HEK293T (cell line): ENCODE measurements around the gene PILRB.

Source experiments
- CTCF ChIA-PET: fragments of 350-600 bp; formaldehyde crosslinking; extraction: SDS; loops from one replicate; lab custom pipeline; 2021; ENCODE audit warnings: antibody characterized with exemption, inconsistent platforms; lab: Yijun Ruan, JAX
- POLR2A ChIA-PET: fragments of 350-600 bp; formaldehyde crosslinking; extraction: SDS; loops from one replicate; lab custom pipeline; 2020; ENCODE audit warnings: antibody characterized with exemption, inconsistent platforms; lab: Yijun Ruan, JAX
- DNase-seq: peaks from one replicate; pipeline ENCODE4 v3.0.0; 2012; ENCODE audit warnings: mixed read lengths; ENCODE audit errors: extremely low spot score
- ARNT ChIP-seq: fragments of 450-650 bp; IDR thresholded peaks from 2 replicates; pipeline ENCODE4 v1.6.1; 2017; ENCODE audit warnings: mild to moderate bottlenecking
- BHLHE40 ChIP-seq: fragments of 450-650 bp; IDR thresholded peaks from 2 replicates; pipeline ENCODE4 v1.6.1; 2016; ENCODE audit warnings: mild to moderate bottlenecking, moderate library complexity, borderline replicate concordance
- CTBP1 ChIP-seq: fragments of 450-650 bp; IDR thresholded peaks from 2 replicates; pipeline ENCODE4 v1.6.1; 2016; ENCODE audit warnings: borderline replicate concordance
- ELF4 ChIP-seq: fragments of 450-650 bp; IDR thresholded peaks from 2 replicates; pipeline ENCODE4 v1.6.1; 2017; ENCODE audit warnings: antibody characterized with exemption
- FOXA1 ChIP-seq: fragments of 450-650 bp; IDR thresholded peaks from 2 replicates; pipeline ENCODE4 v1.6.1; 2016; ENCODE audit warnings: mild to moderate bottlenecking
- FOXK2 ChIP-seq: fragments of 450-650 bp; IDR thresholded peaks from 2 replicates; pipeline ENCODE4 v1.6.1; 2016; ENCODE audit warnings: mild to moderate bottlenecking
- FOXM1 ChIP-seq: fragments of 450-650 bp; IDR thresholded peaks from 2 replicates; pipeline ENCODE4 v1.6.1; 2017; ENCODE audit warnings: mild to moderate bottlenecking, borderline replicate concordance
- HDGF ChIP-seq: fragments of 450-650 bp; IDR thresholded peaks from 2 replicates; pipeline ENCODE4 v1.6.1; 2017; ENCODE audit warnings: antibody characterized with exemption, borderline replicate concordance
- L3MBTL2 ChIP-seq: fragments of 450-650 bp; conservative IDR thresholded peaks from 2 replicates; pipeline ENCODE4 v1.6.1; 2016; ENCODE audit warnings: mild to moderate bottlenecking
- LEF1 ChIP-seq: fragments of 450-650 bp; IDR thresholded peaks from 2 replicates; pipeline ENCODE4 v1.6.1; 2017; ENCODE audit warnings: mild to moderate bottlenecking, borderline replicate concordance
- NFRKB ChIP-seq: fragments of 450-650 bp; IDR thresholded peaks from 2 replicates; pipeline ENCODE4 v1.6.1; 2016; ENCODE audit warnings: mild to moderate bottlenecking, moderate library complexity
- SP1 ChIP-seq: fragments of 450-650 bp; IDR thresholded peaks from 2 replicates; pipeline ENCODE4 v1.6.1; 2017
- SUZ12 ChIP-seq: fragments of 450-650 bp; IDR thresholded peaks from 2 replicates; pipeline ENCODE4 v1.6.1; 2016; ENCODE audit warnings: mild to moderate bottlenecking
- TARDBP ChIP-seq: fragments of 450-650 bp; IDR thresholded peaks from 2 replicates; pipeline ENCODE4 v1.6.1; 2016
- ZNF384 ChIP-seq: fragments of 450-650 bp; IDR thresholded peaks from 2 replicates; pipeline ENCODE4 v1.6.1; 2016
- TF ChIP-seq, protein P1 (sequence below): fragments of 450-650 bp; IDR thresholded peaks from 2 replicates; pipeline ENCODE4 v1.6.1; 2016

PILRB gene

DNA sequence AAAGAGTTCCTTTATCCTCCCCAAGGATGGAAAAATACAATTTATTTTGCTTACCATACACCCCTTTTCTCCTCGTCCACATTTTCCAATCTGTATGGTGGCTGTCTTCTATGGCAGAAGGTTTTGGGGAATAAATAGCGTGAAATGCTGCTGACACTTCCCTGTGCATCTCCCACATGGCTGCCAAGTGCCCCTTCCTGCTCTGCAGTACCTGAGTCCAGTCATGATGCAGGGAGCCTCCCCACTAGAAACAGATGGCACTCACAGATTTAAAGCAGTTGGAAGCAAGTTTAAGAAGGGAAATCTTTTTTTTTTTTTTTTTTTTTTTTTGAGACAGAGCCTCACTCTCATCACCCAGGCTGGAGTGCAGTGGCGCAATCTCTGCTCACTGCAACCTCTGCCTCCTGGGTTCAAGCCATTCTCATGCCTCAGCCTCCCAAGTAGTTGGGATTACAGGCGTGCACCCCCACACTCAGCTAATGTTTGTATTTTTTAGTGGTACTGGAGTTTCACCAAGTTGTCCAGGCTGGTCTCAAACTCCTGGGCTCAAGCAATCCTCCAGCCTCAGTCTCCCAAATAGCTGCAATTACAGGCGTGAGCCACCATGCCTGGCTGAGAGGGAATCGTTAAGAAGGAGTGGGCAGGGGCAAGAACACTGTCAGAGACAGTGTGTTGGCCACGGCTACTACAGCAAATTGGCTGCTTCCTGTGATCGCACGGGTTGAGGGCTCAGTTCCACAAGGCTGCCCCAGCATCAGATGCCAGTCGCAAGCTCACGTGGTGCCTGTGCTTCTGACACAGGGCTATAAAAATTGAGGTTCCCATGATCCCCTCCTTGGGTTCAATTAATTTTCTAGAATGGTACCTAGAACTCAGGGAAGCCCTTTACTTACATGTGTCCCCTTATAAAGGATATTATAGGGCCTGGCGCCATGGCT, 10.0 kb downstream of the PILRB start:
- POLR2A ChIA-PET, result no interaction called here
- no peak for TF ChIP-seq ELF4
- TF ChIP-seq ZNF384, result no peak
- TF ChIP-seq, protein P1, sequence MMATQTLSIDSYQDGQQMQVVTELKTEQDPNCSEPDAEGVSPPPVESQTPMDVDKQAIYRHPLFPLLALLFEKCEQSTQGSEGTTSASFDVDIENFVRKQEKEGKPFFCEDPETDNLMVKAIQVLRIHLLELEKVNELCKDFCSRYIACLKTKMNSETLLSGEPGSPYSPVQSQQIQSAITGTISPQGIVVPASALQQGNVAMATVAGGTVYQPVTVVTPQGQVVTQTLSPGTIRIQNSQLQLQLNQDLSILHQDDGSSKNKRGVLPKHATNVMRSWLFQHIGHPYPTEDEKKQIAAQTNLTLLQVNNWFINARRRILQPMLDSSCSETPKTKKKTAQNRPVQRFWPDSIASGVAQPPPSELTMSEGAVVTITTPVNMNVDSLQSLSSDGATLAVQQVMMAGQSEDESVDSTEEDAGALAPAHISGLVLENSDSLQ, result no peak
- TF ChIP-seq CTBP1, result no peak
- TF ChIP-seq BHLHE40, result no peak
- TF ChIP-seq HDGF, result no peak
- TF ChIP-seq SP1, result no peak
- TF ChIP-seq LEF1, result no peak
- no peak for TF ChIP-seq SUZ12
- no peak for TF ChIP-seq ARNT
- no peak for TF ChIP-seq FOXK2
- TF ChIP-seq TARDBP, result no peak
- no peak for TF ChIP-seq L3MBTL2
- no peak for TF ChIP-seq NFRKB
- no peak for TF ChIP-seq FOXA1
- TF ChIP-seq FOXM1, result no peak
- DNase-seq, result no peak
- CTCF ChIA-PET, result interaction anchor here (0.6 kb wide), 1 partner anchor 21 kb away, joined by 3 read pairs; no protein-coding TSS in a partner anchor

DNA sequence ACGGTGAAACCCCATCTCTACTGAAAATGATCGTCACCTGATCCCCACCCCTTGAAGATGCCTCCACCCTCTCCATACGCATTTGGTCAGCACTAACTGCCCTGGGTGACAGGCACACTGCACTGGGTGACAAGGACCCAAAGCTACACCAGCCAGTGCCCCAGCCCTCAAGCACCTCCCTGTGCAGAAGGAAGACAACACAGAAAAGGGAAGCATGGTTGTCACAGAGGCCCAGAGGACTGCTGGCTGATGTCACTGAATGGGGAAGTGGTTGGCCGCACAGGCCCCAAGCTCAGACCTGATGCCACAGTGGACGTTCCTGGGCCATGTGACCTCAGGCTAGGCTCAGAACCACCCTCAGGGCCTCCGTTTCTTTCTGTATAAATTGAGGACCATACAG, 11.2 kb downstream of the PILRB start:
- TF ChIP-seq FOXA1 (no peak), LEF1 (no peak), SUZ12 (no peak), L3MBTL2 (no peak), FOXK2 (no peak), BHLHE40 (no peak), HDGF (no peak), FOXM1 (no peak), ZNF384 (no peak), ARNT (no peak)
- TF ChIP-seq, protein P1, result no peak
- POLR2A ChIA-PET, result no interaction called here
- CTCF ChIA-PET, result no interaction called here
- no peak for DNase-seq

DNA sequence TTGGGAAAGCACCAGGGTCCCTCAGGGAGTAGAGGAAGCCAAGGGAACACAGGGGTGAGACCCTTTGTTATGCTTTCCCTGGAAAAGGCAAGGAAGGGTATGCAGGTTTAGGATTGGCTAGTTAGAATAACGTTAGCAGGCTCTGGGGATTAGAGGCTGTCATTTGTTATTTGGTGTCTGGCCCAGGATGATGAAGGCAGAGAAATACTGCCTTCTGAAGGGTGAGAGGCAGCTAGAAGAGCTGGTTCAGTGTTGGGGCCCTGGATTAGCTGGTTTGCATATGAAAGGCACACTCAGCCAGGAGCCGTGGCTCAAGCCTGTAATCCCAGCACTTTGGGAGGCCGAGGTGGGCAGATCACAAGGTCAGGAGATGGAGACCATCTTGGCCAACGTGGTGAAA, 12.4 kb downstream of the PILRB start:
- TF ChIP-seq LEF1 (no peak), TARDBP (no peak), CTBP1 (no peak), NFRKB (no peak), HDGF (no peak), FOXK2 (no peak), FOXM1 (no peak), SUZ12 (no peak)
- TF ChIP-seq, protein P1, result no peak
- CTCF ChIA-PET, result no interaction called here
- POLR2A ChIA-PET, result no interaction called here
- no peak for DNase-seq

- TF ChIP-seq ELF4 (no peak), TARDBP (no peak), BHLHE40 (no peak), HDGF (no peak), SP1 (no peak), ZNF384 (no peak), SUZ12 (no peak), NFRKB (no peak), FOXK2 (no peak), FOXA1 (no peak), FOXM1 (no peak), ARNT (no peak), CTBP1 (no peak), LEF1 (no peak), L3MBTL2 (no peak)
- TF ChIP-seq, protein P1, result no peak
- CTCF ChIA-PET, result no interaction called here
- POLR2A ChIA-PET, result no interaction called here
- DNase-seq, result no peak
Measured at GRCh38 chr7:100370746-100371145, 12.8 kb downstream of the PILRB start.

DNA sequence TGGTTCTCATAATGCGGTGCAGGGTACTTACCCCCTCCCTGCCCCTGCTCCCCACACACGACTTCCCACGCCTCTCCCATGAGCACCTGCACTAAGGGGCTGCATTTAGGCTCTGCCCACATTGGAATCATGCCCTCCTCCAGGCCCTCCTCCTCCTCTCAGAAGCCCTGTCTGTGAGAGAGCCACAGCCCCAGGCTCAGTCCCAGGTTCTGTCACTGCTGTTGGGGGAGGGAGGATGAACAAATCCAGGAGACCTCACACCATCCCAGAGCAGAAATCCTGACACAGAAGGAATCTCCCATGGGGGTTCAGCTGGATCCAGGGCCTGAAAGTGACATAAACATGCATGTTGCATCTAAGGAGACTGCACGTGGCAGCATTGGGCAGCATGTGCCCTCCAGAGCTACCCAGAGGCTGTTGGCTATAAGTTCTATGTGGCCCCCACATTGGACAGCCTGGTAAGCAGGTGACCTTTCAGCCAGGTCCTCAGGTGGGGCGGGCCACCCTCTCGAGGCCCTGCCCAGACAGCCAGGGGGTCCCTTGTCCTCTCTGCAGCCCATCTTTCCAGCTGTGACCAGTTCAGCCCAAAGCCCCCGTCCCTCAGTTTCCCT, 13.7 kb downstream of the PILRB start:
- no peak for DNase-seq
- ChIA-PET CTCF (interaction anchor here (0.8 kb wide), 1 partner anchor 36 kb away, joined by 3 read pairs; no protein-coding TSS in a partner anchor), POLR2A (no interaction called here)
- TF ChIP-seq, protein P1, result no peak
- TF ChIP-seq BHLHE40 (no peak), NFRKB (no peak), ZNF384 (no peak), SP1 (no peak), L3MBTL2 (no peak)
